Activated CD8-positive, alpha-beta memory T cell treated with anti-CD3 and anti-CD28 coated beads, Interleukin-2, amount 10 ng/mL, durations not matched to agents 7 days and 5 days (primary cell): ENCODE data around the gene TNNC1. TPM values are rescaled to one million over a fixed set of nuclear protein-coding genes. Genes with fewer than 3 reads are reported as not detected.

Experiments used
- ATAC-seq: fragments of 150-1000 bp; cut with Tn5 transposase; one replicate; pipeline ENCODE4 v1.10.0; 2021; ENCODE audit warnings: moderate library complexity
- CTCF ChIA-PET: fragments of 350-600 bp; sonication (Branson Sonifier 250); formaldehyde crosslinking; loops from one replicate; lab custom pipeline; 2021; ENCODE audit warnings: antibody characterized with exemption; lab: Charles Lee
- DNase-seq: peaks from one replicate; pipeline ENCODE4 v3.0.0-alpha.2; 2020
- H3K27ac Mint-ChIP-seq: one replicate; pipeline ENCODE4 v1.8.0; 2021; ENCODE audit warnings: mild to moderate bottlenecking, mixed read lengths
- H3K27me3 Mint-ChIP-seq: one replicate; pipeline ENCODE4 v1.8.0; 2021; ENCODE audit warnings: mixed read lengths
- H3K36me3 Mint-ChIP-seq: one replicate; pipeline ENCODE4 v1.8.0; 2021; ENCODE audit warnings: mild to moderate bottlenecking, mixed read lengths
- H3K4me1 Mint-ChIP-seq: one replicate; pipeline ENCODE4 v1.8.0; 2021; ENCODE audit warnings: mixed read lengths
- H3K4me3 Mint-ChIP-seq: one replicate; pipeline ENCODE4 v1.8.0; 2021; ENCODE audit warnings: mild to moderate bottlenecking, moderate library complexity, mixed read lengths
- H3K9me3 Mint-ChIP-seq: one replicate; pipeline ENCODE4 v1.8.0; 2022; ENCODE audit warnings: low read depth, mixed read lengths
- total RNA-seq, 2 experiments: library from RNA; stranded (reverse); gene quantifications; one replicate each; pipeline ENCODE4 v1.2.3, GENCODE V29; 2021

TNNC1 gene
- total RNA-seq, 2 experiments from 2014 or later = 1.4 to 2.6 TPM

DNA sequence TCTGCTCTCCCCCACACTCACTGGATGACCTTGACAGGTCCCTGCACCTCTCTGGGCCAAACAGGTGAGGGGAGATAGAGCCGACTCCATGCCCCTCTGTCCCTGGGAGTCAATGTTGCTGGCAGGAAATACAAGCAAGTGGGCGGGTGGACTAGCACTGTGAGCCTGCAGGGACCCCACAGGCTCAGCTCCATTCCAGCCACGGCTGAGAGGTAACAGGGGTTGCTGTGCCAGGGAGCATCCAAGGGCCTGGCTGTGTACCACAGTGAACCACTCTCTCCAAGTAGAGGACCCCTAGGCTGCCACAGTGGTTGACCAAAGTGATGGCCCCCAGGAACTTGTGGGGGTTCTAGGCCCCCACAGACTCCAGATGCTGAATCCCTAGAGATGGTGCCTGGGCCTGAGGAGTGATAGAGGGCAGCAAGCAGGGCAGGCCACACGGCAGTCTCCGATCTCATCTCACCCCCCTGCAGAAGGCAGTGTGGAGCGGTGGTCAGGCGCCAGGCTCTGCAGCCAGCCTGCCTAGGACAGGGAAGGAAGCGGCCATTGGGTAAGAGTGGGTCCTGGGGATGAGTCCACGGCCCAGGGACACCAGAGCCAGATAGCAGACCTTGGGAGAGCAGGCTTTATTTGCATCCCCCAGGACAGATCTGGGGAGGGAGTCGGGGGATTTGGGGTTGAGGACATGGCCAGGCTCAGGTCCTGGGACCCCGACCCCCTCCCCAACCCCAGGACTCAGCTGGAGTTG, 3.2 kb downstream of the TNNC1 start:
- Mint-ChIP-seq H3K27me3 (no peaks in the 10 kb centered on the region), H3K9me3 (no peaks in the 10 kb centered on the region), H3K27ac (no peak overlapping the region), H3K4me1 (peaks cover 21% of the 10 kb centered on the region), H3K36me3 (no peaks in the 10 kb centered on the region), H3K4me3 (no peak overlapping the region)
- ATAC-seq (no peak), DNase-seq (no peak)
- CTCF ChIA-PET = interaction anchor here (1.3 to 1.7 kb wide), 2 partner anchors 23 to 111 kb away, joined by 3 to 6 read pairs; no protein-coding TSS in a partner anchor

- H3K36me3 Mint-ChIP-seq = no peaks in the 10 kb centered on the region
- ATAC-seq (no peak), DNase-seq (no peak)
- CTCF ChIA-PET = interaction anchor here (0.6 to 9.5 kb wide), 22 partner anchors 9 to 1306 kb away, joined by 3 to 105 read pairs (median 4); partner anchors contain the start of genes GLYCTK and POC1A
- H3K4me3 Mint-ChIP-seq = no peak overlapping the region
- H3K27ac Mint-ChIP-seq = no peak overlapping the region
- H3K4me1 Mint-ChIP-seq = peaks cover 12% of the 10 kb centered on the region
- no peaks in the 10 kb centered on the region for H3K9me3 Mint-ChIP-seq
- no peaks in the 10 kb centered on the region for H3K27me3 Mint-ChIP-seq
Observed at GRCh38 chr3:52447512-52448355, 6.1 kb downstream of the TNNC1 start.

GRCh38 chr3:52446631-52447511, 7.0 kb downstream of the TNNC1 start:
- CTCF ChIA-PET = interaction anchor here (0.6 to 9.5 kb wide), 30 partner anchors 7 to 1305 kb away, joined by 3 to 105 read pairs (median 4); partner anchors contain the start of genes GLYCTK, POC1A, TNNC1 and TWF2
- no peak overlapping the region for H3K27ac Mint-ChIP-seq
- ATAC-seq = peak; percentile 67

GRCh38 chr3:52446042-52446441, 7.8 kb downstream of the TNNC1 start:
- H3K4me1 Mint-ChIP-seq = peaks cover 12% of the 10 kb centered on the region
- H3K9me3 Mint-ChIP-seq = no peaks in the 10 kb centered on the region
- H3K36me3 Mint-ChIP-seq = no peaks in the 10 kb centered on the region
- H3K27ac Mint-ChIP-seq = no peak overlapping the region
- CTCF ChIA-PET = interaction anchor here (0.9 to 9.5 kb wide), 20 partner anchors 8 to 463 kb away, joined by 3 to 105 read pairs (median 4); partner anchors contain the start of genes TNNC1 and TWF2
- DNase-seq = no peak
- no peak overlapping the region for H3K4me3 Mint-ChIP-seq
- H3K27me3 Mint-ChIP-seq = no peaks in the 10 kb centered on the region
- ATAC-seq = no peak

More at GRCh38 chr3:52446631-52447511, 7.0 kb downstream of the TNNC1 start:
- no peaks in the 10 kb centered on the region for H3K27me3 Mint-ChIP-seq
- peak; percentile 84 for DNase-seq
- no peak overlapping the region for H3K4me3 Mint-ChIP-seq
- no peaks in the 10 kb centered on the region for H3K9me3 Mint-ChIP-seq
- no peaks in the 10 kb centered on the region for H3K36me3 Mint-ChIP-seq
- H3K4me1 Mint-ChIP-seq = peaks cover 12% of the 10 kb centered on the region

DNA sequence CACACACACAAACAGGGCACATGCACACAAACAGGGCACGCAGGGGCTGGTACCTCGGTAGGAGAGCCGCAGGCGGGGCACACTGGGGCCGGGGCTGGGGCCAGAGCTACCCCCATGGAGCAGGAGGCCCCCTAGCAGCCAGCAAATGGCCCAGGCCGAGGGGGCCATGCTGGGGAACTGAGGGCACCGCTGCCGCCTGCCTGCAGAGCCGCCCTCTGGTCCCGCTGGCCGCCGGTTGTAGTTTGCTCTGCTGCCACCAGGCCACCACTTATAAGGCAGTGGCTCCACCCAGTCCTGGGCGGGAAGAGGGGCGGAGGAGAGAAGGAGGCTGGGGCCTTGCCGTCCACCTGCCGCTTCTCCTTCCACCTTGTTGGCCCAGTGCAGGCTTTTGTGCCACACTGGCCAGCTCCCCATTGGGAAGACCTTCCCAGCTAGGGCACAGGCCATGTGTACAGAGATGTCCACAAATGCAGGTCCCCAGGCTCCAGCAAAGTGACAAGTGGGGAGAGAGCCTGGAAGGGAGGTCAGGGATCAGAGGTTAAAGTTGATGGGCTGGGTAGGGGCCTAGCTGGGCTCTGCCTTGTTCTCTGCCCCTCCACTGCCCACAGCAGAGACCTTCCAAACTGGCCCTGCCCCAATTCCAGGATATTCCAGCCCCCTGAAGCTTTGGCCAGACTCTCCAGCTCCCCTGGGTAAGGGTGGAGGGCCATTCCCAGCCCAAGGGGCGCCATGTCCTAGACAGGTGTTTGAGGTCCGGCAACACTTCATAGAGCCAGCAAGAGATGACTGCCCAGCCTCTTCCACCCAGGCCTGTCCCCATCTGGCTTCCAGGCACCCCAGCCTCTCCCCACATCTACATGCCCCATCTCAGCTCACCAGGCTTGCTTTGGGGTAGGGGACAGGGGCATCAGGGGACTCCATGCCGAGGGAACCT, 8.7 kb downstream of the TNNC1 start, which contains the start of gene SEMA3G:
Gene SEMA3G, minus strand, starts transcription at position 244 of the 934 bp plus-strand sequence. Its CDS starts 76 bp downstream, at position 168.
- CTCF ChIA-PET = interaction anchor here (0.7 to 9.5 kb wide), 9 partner anchors 9 to 393 kb away, joined by 3 to 105 read pairs (median 11); partner anchors contain the start of gene TNNC1
- peak; percentile 97 for ATAC-seq
- no peaks in the 10 kb centered on the region for H3K27me3 Mint-ChIP-seq

DNA sequence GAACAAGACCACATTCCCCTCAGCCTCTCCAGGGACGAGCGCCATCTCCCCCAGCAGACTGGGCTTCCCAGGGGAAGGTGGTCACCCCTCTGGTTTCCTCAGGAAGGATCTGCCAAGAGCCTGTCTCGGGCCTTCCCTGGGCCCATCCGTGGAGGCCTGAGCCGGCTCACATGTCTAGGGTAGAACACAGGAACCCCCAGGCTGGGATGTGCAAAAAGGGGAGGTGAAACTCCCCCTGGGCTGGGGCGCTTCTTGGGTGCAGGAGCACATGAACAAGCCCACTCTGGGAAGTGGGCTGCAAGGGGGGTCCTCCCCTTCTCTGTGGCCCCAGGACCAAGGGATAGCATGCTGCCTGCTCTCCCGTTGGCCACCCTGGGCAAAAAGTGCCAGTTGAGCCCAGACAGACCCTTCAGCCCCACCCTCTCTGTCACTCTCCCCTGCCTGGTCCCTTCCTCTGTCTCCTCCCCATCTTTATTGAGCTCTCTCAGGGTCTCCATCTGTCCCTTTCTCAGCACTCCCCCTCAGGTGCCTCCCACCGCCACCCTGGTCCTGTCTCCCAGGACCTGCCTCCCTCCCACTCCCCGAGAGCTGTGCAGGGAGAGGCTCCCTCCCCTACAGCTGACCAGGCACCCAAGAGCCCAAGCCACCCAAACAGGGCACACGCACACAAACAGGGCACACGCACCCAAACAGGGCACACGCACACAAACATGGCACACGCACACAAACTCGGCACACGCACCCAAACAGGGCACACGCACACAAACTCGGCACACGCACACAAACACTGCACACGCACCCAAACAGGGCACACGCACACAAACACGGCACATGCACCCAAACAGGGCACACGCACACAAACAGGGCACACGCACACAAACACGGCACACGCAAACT, 9.8 kb downstream of the TNNC1 start:
- DNase-seq = no peak
- H3K4me3 Mint-ChIP-seq = no peak overlapping the region
- CTCF ChIA-PET = interaction anchor here (1.4 to 9.5 kb wide), 5 partner anchors 8 to 105 kb away, joined by 4 to 105 read pairs (median 33); no protein-coding TSS in a partner anchor
- H3K36me3 Mint-ChIP-seq = no peaks in the 10 kb centered on the region
- no peaks in the 10 kb centered on the region for H3K9me3 Mint-ChIP-seq
- peaks cover 12% of the 10 kb centered on the region for H3K4me1 Mint-ChIP-seq
- H3K27ac Mint-ChIP-seq = no peak overlapping the region
- H3K27me3 Mint-ChIP-seq = no peaks in the 10 kb centered on the region
- ATAC-seq = no peak

More for the DNA sequence above, 8.7 kb downstream of the TNNC1 start, which contains the start of gene SEMA3G:
- DNase-seq = peak; percentile 89
- no peak within 1 kb of the TSS for H3K27ac Mint-ChIP-seq
- H3K4me1 Mint-ChIP-seq = peaks cover 12% of the 10 kb centered on the region
- no peaks in the 10 kb centered on the region for H3K9me3 Mint-ChIP-seq
- no peaks in the 10 kb centered on the region for H3K36me3 Mint-ChIP-seq
- H3K4me3 Mint-ChIP-seq = no peak within 1 kb of the TSS

DNA sequence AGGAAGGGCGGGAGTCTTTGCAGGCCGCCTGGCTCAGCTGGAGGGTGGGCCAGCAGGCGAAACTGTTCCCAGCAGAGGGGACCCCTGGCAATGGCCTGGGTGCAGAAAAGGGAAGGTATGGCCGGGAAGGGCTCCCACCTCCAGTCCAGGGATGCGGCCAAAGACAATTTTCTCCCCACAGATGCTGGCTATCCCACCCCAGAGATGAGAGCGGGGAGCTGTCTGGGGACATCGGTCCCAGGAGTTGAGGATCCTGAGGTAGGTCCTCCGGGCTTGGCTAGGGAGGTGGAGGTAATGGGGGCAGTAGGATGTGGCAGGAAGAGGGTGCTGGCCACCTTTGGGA, 10.6 kb downstream of the TNNC1 start:
- H3K4me3 Mint-ChIP-seq = no peak overlapping the region
- ATAC-seq (no peak), DNase-seq (no peak)
- CTCF ChIA-PET = interaction anchor here (1.4 to 9.5 kb wide), 2 partner anchors 16 to 104 kb away, joined by 4 to 105 read pairs; no protein-coding TSS in a partner anchor
- H3K27ac Mint-ChIP-seq = no peak overlapping the region
- peaks cover 12% of the 10 kb centered on the region for H3K4me1 Mint-ChIP-seq
- no peaks in the 10 kb centered on the region for H3K9me3 Mint-ChIP-seq
- no peaks in the 10 kb centered on the region for H3K36me3 Mint-ChIP-seq
- no peaks in the 10 kb centered on the region for H3K27me3 Mint-ChIP-seq

GRCh38 chr3:52442409-52443267, 11.2 kb downstream of the TNNC1 start:
- no peaks in the 10 kb centered on the region for H3K27me3 Mint-ChIP-seq
- ATAC-seq = no peak
- no peaks in the 10 kb centered on the region for H3K36me3 Mint-ChIP-seq
- no peaks in the 10 kb centered on the region for H3K9me3 Mint-ChIP-seq
- H3K4me3 Mint-ChIP-seq = no peak overlapping the region
- peaks cover 12% of the 10 kb centered on the region for H3K4me1 Mint-ChIP-seq
- DNase-seq = no peak
- CTCF ChIA-PET = interaction anchor here (9.5 kb wide), 1 partner anchor 16 kb away, joined by 105 read pairs; no protein-coding TSS in a partner anchor
- H3K27ac Mint-ChIP-seq = no peak overlapping the region

DNA sequence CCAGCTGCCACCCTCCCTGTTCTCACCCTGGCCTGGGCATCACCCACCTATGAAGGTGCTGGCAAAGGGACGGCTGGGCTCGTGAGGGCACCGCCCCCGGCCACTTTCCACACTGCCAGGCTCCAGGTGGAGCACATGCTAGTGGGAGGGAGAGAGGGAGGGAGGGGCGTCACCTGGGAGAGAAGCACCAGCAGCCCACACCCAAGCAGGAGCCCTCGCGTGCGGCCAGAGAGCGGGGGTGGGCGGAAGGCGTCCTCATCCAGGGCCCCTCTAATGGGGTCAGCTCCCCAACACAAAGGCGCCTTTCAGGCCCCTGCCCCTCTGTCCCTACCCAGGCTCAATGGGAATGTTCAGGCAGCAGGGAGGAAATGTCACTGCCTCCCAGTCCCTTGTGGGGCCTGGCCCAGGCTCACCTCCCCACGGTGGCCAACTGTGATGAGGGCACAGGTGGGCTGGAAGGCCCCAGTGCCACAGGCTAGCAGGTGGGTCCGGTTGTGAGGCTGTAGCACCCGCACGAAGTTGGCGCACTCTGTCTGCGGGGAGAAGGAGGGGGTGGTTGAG, 12.0 kb downstream of the TNNC1 start:
- Mint-ChIP-seq H3K4me1 (peaks cover 7% of the 10 kb centered on the region), H3K27me3 (no peaks in the 10 kb centered on the region), H3K27ac (no peak overlapping the region), H3K36me3 (no peaks in the 10 kb centered on the region), H3K4me3 (no peak overlapping the region), H3K9me3 (no peaks in the 10 kb centered on the region)
- CTCF ChIA-PET = interaction anchor here (9.5 kb wide), 1 partner anchor 15 kb away, joined by 105 read pairs; no protein-coding TSS in a partner anchor
- DNase-seq (no peak), ATAC-seq (no peak)
